Rectal smooth muscle tissue (tissue), 1 donor: Measurements from ENCODE around the gene LCN9.

Experiments
- H3K27ac ChIP-seq: one replicate; pipeline ENCODE4 v1.7.0; 2013; ENCODE audit warnings: low read depth, low read length, inconsistent platforms
- H3K27me3 ChIP-seq: one replicate; pipeline ENCODE4 v1.7.0; 2013; ENCODE audit warnings: low read length; ENCODE audit not compliant: control insufficient read depth, insufficient read depth
- H3K36me3 ChIP-seq: one replicate; pipeline ENCODE4 v1.7.0; 2013; ENCODE audit warnings: low read length; ENCODE audit not compliant: control insufficient read depth, insufficient read depth
- H3K4me1 ChIP-seq: one replicate; pipeline ENCODE4 v1.7.0; 2013; ENCODE audit warnings: low read length; ENCODE audit not compliant: control insufficient read depth, insufficient read depth
- H3K4me3 ChIP-seq: one replicate; pipeline ENCODE4 v1.7.0; 2013; ENCODE audit warnings: low read length
- H3K9ac ChIP-seq: one replicate; pipeline ENCODE4 v1.7.0; 2013; ENCODE audit warnings: low read length

Gene LCN9

GRCh38 chr9:135698236-135698635, 35.1 kb downstream of the LCN9 start:
- Histone ChIP-seq H3K4me3 (no peak overlapping the region), H3K36me3 (no peaks in the 10 kb centered on the region), H3K27me3 (peaks cover 6% of the 10 kb centered on the region), H3K9ac (no peak overlapping the region), H3K4me1 (no peaks in the 10 kb centered on the region), H3K27ac (no peak overlapping the region)

GRCh38 chr9:135698767-135699166, 35.7 kb downstream of the LCN9 start:
- Histone ChIP-seq H3K4me3 (no peak overlapping the region), H3K27me3 (peaks cover 8% of the 10 kb centered on the region), H3K9ac (no peak overlapping the region), H3K27ac (no peak overlapping the region), H3K4me1 (no peaks in the 10 kb centered on the region), H3K36me3 (no peaks in the 10 kb centered on the region)

GRCh38 chr9:135699440-135699839, 36.3 kb downstream of the LCN9 start, which contains the start of gene SOHLH1:
Gene SOHLH1, minus strand, starts transcription at chr9:135699481. Its CDS starts 14 bp downstream, at chr9:135699467.
- no peaks in the 10 kb centered on the region for H3K36me3 ChIP-seq
- H3K9ac ChIP-seq: no peak within 1 kb of the TSS
- H3K27me3 ChIP-seq: peaks cover 12% of the 10 kb centered on the region
- no peaks in the 10 kb centered on the region for H3K4me1 ChIP-seq
- H3K4me3 ChIP-seq: no peak within 1 kb of the TSS
- H3K27ac ChIP-seq: no peak within 1 kb of the TSS

GRCh38 chr9:135700525-135700924, 37.4 kb downstream of the LCN9 start:
- no peak overlapping the region for H3K9ac ChIP-seq
- H3K36me3 ChIP-seq: no peaks in the 10 kb centered on the region
- H3K27ac ChIP-seq: no peak overlapping the region
- peaks cover 18% of the 10 kb centered on the region for H3K27me3 ChIP-seq
- H3K4me1 ChIP-seq: no peaks in the 10 kb centered on the region
- no peak overlapping the region for H3K4me3 ChIP-seq

GRCh38 chr9:135701067-135701958, 38.2 kb downstream of the LCN9 start:
- Histone ChIP-seq H3K27me3 (peaks cover 18% of the 10 kb centered on the region), H3K9ac (no peak overlapping the region), H3K4me3 (no peak overlapping the region), H3K36me3 (no peaks in the 10 kb centered on the region), H3K27ac (no peak overlapping the region), H3K4me1 (no peaks in the 10 kb centered on the region)

GRCh38 chr9:135701959-135702721, 39.0 kb downstream of the LCN9 start, which contains the start of gene KCNT1:
Gene KCNT1, plus strand, starts transcription at chr9:135702185. Its CDS starts 74 bp downstream, at chr9:135702259.
- Histone ChIP-seq H3K9ac (no peak within 1 kb of the TSS), H3K36me3 (no peaks in the 10 kb centered on the region), H3K4me1 (no peaks in the 10 kb centered on the region), H3K27ac (no peak within 1 kb of the TSS), H3K27me3 (peaks cover 18% of the 10 kb centered on the region), H3K4me3 (peak within 1 kb of the TSS; percentile 15)

GRCh38 chr9:135703726-135704125, 40.6 kb downstream of the LCN9 start:
- H3K4me3 ChIP-seq: no peak overlapping the region
- no peaks in the 10 kb centered on the region for H3K4me1 ChIP-seq
- no peak overlapping the region for H3K27ac ChIP-seq
- H3K27me3 ChIP-seq: peaks cover 18% of the 10 kb centered on the region
- no peak overlapping the region for H3K9ac ChIP-seq
- H3K36me3 ChIP-seq: no peaks in the 10 kb centered on the region

- no peaks in the 10 kb centered on the region for H3K36me3 ChIP-seq
- no peak overlapping the region for H3K4me3 ChIP-seq
- no peak overlapping the region for H3K9ac ChIP-seq
- H3K27ac ChIP-seq: no peak overlapping the region
- H3K4me1 ChIP-seq: no peaks in the 10 kb centered on the region
- peaks cover 18% of the 10 kb centered on the region for H3K27me3 ChIP-seq
Observed at GRCh38 chr9:135704483-135704882, 41.4 kb downstream of the LCN9 start.

GRCh38 chr9:135705376-135705775, 42.3 kb downstream of the LCN9 start:
- no peaks in the 10 kb centered on the region for H3K4me1 ChIP-seq
- no peaks in the 10 kb centered on the region for H3K36me3 ChIP-seq
- no peak overlapping the region for H3K27ac ChIP-seq
- H3K27me3 ChIP-seq: peaks cover 18% of the 10 kb centered on the region
- H3K9ac ChIP-seq: no peak overlapping the region
- no peak overlapping the region for H3K4me3 ChIP-seq

- Histone ChIP-seq H3K27ac (no peak overlapping the region), H3K4me1 (no peaks in the 10 kb centered on the region), H3K36me3 (no peaks in the 10 kb centered on the region), H3K9ac (no peak overlapping the region), H3K4me3 (no peak overlapping the region), H3K27me3 (peaks cover 18% of the 10 kb centered on the region)
Observed at GRCh38 chr9:135706288-135706687, 43.2 kb downstream of the LCN9 start.

GRCh38 chr9:135707252-135708138, 44.4 kb downstream of the LCN9 start:
- H3K9ac ChIP-seq: no peak overlapping the region
- H3K4me1 ChIP-seq: no peaks in the 10 kb centered on the region
- no peak overlapping the region for H3K4me3 ChIP-seq
- peaks cover 18% of the 10 kb centered on the region for H3K27me3 ChIP-seq
- H3K27ac ChIP-seq: no peak overlapping the region
- no peaks in the 10 kb centered on the region for H3K36me3 ChIP-seq

GRCh38 chr9:135708164-135708563, 45.1 kb downstream of the LCN9 start:
- Histone ChIP-seq H3K4me3 (no peak overlapping the region), H3K4me1 (no peaks in the 10 kb centered on the region), H3K9ac (no peak overlapping the region), H3K27me3 (peaks cover 14% of the 10 kb centered on the region), H3K27ac (no peak overlapping the region), H3K36me3 (no peaks in the 10 kb centered on the region)
